Measurements from ENCODE around the gene CRABP1.

Gene CRABP1

DNA sequence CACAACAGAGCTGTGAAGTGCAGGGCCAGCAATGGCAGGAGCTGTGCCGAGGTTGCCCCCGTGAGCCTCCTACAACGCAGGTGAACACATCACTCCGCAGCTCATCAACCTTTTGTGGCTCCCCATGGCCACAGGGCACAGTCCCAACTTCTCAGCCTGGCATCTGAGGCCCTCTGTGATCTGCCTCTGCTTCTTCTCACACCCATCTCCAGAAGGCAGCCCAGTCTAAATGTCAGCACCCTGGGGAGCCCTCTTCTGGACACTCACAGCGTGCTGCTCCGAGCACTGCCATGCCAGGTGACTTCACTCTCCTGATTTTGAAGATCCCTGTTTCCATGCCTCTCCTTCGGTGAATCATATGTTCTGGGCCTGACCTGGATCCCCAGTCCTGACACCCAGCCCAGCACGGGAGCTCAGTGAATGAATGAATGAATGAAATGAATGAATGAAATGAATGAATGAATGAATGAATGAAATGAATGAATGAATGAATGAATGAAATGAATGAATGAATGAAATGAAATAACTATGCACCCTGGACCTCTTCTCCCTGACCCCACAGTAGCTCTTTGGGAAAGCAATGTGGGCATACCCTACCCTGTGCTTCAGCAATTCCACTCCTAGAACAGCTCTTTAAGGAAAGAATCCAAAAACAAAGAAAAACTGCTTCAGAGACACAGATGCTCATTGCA lies 22.9 kb upstream of the CRABP1 start:
- no peak for DNase-seq (ENCODE audit: low read depth, low spot score)

DNA sequence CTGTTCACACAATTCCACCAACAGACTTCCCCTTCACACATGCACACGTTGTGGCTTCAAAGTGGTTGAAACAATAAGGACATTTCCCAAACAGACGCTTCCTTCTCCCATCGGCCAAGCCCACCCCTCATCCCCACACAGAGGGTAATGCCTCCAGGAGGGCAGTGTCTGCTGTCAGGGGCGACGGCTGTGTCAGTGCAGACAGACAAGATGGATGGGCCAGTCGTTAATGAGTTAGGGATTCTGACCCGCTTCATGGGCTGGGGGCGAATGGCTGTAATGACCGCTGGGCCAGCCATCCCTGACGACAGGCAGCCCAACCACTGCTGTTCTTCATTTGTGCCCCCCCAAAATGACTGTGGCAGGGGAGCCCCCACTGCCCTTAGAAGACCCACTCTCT lies 20.6 kb upstream of the CRABP1 start:
- DNase-seq (ENCODE audit: low read depth, low spot score) = no peak

DNA sequence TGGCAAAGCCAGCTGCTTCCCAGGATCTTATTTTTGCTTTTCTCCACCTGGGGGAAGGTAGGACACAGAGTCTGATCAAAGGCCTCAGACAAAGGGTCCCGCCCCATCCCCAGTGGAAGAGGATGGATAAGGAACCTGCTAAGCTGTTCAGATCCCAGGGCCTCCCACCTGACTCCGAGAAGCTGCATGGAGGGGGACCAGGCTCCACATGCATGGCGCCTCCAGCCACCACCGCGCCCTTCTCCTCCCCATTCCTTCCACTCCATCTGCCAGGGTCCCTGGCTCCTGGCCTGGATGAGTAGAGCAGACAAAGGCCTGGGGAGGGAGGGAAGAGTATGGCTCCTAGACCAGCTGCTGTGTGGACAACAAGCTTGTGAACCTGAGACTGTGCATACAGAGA lies 20.0 kb upstream of the CRABP1 start:
- no peak for DNase-seq (ENCODE audit: low read depth, low spot score)

DNA sequence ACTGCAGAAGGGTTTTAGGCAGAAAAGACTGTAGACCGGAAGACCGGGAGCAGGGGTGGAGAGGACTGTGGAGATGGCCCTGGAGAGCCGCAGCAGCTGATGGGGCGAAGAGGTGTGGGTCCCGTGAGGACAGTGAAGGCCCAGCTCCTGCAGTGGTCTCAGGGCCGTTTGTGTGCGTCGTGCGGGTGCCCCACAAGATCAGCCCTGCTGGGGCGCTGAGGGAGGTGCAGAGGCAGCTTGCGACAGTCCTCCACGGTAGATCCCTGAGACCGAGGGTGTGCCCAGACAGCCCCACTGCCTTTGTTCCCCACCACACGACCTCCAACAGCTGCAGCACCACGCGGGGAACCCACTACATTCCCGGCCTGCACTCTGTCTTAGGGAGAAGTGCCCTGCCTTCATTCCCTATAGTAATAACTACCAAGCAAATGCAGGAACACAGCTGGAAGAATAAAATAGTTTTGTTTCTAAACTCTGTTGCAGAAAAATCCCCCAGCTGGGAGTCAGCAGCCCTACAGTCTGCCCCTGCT lies 19.0 kb upstream of the CRABP1 start:
- DNase-seq (ENCODE audit: low read depth, low spot score) = no peak

DNA sequence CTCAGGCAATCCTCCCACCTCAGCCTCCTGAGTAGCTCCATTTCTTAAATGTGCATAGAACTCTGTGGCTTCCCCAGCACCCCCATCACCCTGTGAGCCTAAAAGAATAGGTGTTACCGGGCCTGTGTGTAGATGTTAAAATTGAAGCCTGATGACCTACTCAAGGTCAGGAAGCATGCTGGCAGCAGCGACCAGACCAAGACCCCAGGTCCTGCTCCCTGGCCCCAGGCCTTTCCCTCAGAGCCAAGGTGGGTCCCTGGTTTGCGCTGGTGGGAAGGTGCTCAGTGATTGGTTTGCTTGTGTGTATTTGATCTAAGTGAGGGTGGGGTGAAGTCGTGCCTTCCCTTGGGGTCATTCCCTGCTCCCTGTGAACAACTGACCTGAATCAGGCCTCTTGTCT lies 18.4 kb upstream of the CRABP1 start:
- DNase-seq (ENCODE audit: low read depth, low spot score) = no peak

DNA sequence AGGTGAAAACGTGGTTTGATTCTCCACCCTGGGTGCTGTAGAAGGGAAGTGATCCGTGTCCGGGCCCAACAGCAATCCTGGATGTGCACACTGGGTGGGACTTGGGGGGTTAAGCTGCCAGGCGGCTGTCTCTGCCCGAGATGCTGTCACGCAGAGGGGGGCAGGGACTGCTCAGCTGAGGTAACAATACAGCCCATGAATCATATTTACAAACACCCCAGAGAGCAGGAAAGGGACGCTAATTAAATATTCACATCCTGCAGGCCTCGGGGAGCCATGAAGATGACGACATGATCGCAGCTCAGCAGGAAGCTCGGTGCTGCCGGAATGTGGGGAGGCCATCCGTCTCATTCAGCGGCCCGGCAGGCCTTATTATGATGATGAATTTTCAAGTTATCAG lies 17.9 kb upstream of the CRABP1 start:
- no peak for DNase-seq (ENCODE audit: low read depth, low spot score)

DNA sequence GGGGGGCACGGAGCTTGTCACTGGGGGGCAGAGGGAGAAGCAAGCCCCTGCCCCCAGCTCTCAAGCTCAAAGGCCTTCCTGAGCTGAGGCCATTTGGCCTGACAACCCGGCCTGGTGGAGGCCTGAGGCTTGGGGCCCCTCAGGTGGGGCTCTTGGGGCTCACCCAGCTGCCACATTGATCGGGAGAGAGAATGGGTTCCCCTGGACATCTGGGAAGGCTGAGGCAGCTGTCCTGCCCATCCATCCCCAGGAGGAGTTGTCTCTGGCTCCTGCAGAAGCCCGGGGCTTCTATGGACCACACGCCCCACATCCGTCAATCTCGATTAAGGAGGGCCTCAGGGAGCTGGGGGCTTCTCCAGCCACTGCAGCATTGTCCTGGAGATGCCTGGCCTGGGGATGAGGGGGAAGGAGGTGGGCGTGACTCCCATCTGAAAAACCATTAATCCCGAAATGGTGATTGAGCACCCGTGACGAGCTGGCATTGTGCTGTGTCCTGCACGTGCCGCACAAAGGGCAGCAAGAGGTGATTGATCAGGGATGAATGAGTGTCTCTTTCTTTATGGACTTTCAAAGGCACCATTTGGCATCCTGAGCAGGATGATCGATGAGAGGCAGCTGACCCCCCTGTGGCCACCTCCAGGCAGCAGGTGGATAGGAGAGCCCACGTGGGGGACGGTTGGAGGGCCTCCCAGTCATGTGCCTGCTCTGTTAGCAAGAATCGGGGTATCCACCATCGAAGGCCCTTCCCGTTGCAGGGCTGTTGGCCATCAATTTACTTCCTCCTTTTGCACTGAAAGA lies 17.2 kb upstream of the CRABP1 start:
- DNase-seq (ENCODE audit: low read depth, low spot score) = no peak

DNA sequence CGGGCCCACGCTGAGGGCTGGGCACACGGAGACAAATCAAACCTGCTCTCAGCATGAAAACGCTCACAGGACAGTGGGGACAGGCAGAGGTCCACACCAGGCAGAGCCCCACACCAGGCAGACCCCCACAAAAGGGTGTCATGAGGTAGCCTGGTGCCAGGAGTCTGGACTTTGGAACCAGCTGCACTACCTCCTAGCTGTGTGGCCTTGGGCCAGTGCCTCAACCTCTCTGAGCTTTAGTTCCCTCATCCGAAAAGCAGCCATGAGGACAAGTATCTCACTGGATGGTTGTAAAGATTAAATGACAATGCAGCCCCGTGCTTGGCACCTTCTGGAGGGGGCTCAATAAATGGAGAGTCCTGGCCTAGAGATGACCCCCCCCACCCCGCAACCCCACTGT lies 16.5 kb upstream of the CRABP1 start:
- no peak for DNase-seq (ENCODE audit: low read depth, low spot score)

DNA sequence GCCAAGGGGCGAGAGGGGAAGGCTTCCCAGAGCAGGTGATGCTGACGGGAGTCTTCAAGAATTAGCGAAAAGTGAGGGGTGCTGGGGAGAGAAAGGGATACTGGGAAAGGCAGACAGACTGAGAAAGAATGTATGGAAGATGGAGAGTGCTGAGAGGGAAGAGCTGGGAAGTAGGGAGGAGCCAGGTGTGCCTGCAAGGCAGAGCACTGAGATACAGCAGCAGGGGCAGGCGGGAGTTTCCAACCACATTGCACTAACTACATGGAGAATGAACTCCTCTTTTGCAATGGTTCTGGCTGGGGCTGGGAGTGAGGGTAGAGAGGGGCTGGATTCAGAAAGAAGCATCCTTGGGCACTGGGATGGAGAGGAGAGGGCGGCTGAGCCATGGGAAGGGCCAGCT lies 16.0 kb upstream of the CRABP1 start:
- DNase-seq (ENCODE audit: low read depth, low spot score) = no peak

DNA sequence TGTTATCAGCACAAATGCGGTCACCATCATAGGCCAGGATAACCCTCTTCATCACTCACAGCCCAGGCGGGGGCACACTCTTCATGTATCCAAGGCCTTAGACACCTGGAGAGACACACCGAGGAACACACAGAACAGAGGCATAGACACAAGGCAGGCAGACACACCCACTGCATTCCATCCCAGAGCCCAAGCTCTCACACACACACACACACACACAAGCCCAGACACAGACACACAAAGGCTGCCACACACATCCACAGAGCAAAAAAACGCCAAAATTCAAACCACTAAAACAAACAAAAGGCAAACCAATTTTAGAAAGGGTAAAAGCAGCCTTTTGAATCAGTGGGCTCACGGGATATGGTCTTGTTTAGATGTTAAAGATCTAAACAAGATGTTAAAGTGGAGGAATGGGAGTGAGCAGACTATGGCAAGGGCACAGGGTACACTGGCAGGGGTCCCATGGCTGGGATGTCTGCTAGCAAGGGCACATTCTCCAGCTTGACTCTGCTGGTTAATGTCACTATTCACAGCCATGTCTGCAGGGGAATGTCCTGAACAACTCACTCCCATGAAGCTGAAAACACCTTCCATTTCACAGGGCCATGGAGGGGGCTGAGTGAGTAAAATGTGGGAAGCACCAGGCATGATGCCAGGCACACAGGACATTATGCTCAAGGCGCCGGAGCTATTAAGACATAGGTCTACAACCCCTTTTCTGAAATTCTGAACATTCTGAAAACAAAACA lies 14.9 kb upstream of the CRABP1 start:
- DNase-seq (ENCODE audit: low read depth, low spot score) = no peak

DNA sequence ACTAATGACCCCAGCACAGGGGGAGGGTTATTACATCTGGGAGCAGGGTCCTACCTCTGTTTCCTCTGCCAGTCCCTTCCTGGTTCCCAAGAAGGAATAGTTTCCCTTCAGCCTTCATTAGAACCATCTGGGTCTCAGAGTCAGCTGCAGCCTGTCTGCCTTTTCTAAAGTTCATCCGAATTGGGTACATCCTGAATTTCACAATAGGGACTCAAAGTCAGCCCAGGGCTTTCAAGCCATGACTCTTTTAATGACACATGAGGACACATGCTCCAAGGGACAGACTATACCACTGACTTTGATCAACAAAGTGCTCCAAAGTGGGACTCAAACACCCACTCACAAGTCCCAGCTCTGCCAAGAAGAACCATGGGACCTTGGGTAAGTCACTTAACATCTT lies 12.7 kb upstream of the CRABP1 start:
- no peak for DNase-seq (ENCODE audit: low read depth, low spot score)

DNA sequence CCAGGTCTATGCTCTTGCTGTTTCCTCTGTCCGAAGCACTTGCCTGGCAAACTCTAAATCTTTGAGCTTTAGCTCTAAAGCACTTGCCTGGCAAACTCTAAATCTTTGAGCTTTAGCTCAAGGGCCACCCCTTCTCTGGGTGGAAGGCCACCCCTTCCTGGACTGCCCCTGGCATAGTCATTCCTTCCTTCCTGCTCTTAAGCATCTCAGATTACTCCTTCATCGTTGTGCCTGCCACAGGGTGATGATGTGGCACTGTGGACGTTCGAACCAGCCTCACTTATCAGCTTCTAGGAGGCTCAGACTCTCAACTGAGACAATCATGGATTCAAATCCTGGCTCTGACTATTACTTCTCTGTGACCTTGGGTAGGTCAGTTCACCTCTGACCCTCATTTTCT lies 10.5 kb upstream of the CRABP1 start:
- no peak for DNase-seq (ENCODE audit: low read depth, low spot score)

DNA sequence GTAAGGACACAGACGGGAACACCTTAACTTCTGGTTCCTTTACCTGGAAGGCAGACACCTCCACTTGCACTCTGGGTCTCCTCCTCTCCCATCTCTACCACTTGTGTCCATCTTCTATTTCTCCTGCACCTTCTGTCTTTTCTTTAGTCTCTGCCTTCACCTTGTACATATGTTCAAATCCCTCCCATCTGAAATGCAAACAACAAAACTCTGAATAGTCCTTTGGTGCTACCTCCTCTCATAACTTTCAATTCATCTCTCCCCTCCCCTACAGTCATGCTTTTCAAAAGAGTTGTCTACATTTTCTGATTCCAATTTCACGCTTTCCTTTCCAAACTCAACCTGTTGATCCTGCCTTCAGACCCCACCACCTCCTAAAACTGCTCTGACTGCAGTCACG lies 5.3 kb upstream of the CRABP1 start:
- no peak for DNase-seq (ENCODE audit: low read depth, low spot score)

DNA sequence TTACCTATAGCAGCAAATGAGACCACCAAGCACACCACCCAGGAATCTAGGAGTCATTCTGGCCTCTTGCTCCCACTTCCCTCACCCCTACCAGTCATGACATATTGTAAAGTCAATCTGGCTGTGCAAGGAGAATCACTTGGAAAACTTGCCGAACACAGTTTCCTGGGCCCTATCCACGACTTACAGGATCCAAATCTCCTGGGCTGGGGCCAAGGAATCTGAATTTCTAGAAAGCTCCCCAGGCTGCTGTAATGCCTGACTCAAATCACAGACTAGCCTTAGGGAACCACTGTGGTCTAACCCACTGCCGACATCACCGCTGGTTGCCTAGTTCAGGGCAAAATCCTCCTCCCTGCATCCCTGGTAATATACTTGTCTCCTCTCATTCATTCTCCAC lies 4.2 kb upstream of the CRABP1 start:
- no peak for DNase-seq (ENCODE audit: low read depth, low spot score)

DNA sequence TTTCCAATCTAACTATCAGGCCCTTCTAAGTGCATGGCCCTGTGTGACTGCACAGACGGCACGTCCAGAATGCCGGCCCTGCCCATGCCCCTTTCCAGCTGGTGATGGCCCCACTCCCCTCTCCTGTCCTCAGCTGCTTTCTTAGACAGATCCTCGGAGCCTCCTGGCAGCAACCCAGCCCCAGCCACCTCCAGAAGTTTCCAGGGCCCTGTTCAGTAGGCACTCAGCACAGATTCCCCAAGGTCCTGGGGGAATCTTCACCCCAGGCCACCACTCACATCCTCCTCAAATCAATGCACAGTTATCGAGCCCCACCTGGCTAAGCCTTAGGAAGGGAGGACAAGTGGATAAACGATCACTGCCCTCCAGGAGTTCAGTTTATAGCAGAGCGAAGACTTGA lies 1.4 kb upstream of the CRABP1 start:
- no peak for DNase-seq (ENCODE audit: low read depth, low spot score)

DNA sequence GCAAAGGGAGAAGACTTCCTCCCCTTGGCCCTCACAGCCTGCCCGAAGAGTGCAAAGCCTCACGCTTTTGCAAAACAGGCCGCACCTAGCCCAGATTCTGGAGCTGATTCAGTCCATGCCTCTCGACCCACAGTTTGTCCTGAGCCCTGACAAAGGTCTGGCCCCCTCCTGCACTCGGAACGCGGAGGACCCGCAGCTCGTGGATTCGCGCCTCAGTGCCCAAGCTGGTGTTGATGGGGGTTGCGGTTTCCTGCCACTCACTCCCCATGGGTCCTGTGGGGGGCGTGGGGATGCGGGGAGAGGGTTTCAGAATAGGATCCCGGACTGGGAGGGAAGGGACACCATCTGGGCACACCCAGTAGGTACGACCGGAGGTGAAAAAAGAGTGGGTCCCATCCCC lies 594 bp upstream of the CRABP1 start:
- DNase-seq (ENCODE audit: low read depth, low spot score) = no peak

DNA sequence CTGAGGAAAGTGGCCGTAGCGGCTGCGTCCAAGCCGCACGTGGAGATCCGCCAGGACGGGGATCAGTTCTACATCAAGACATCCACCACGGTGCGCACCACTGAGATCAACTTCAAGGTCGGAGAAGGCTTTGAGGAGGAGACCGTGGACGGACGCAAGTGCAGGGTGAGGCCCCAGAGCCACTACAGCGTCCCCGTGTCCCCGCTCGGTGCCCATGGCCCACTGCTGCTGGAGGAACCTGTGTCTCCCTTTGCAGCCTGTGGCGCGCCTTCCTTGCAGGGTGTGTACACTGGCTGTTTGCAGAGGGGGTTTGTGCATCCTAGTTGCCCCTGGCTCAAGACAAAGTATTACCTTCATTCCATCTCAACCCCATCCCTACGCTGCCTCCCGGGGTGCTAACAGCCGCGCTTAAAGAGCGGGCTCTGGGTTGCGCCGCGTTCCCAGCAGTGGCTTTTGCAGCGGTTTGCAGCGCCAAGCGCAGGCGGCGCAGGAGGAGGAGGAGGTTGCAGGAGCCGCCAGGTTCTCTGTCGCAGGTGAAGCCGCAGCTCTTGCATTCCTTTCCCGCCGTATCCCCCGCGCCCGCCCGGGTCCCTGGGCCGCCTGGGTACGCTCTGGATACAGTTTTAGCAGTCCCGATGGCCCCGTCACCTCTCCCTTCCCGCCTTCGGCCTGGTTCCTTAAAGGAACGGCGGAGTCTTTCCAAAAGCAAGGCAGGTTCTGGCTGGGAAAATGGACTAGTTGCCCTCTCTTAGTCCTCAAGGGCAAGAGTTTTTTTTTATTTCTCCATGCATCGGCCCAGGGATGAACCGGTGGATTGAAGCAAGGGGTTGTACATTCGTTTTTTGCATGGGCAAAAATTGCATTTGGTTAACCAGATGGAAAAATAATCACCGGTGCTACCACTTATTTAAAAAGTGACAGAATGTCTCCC lies 1.2 kb downstream of the CRABP1 start:
- no peak for DNase-seq (ENCODE audit: low read depth, low spot score)

DNA sequence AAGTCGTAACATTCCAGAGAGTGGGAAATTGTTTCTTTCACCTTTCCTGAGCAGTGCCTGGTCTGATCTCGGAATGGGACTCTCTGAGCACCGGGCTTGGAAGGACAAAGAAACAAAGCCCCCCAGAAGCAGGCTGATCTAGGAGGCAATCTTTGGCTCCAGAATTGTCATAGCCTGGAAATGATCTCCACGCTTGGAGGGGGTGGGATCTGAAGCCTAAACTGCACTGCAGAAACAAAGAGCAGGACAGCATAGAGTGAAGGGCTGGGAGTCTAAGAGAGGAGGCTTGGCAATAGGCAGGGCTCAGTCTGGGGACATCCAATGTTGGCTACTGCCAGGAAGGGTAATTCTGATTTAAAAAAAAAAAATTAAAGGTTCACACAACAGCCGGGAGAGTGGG lies 1.9 kb downstream of the CRABP1 start:
- DNase-seq (ENCODE audit: low read depth, low spot score) = no peak

DNA sequence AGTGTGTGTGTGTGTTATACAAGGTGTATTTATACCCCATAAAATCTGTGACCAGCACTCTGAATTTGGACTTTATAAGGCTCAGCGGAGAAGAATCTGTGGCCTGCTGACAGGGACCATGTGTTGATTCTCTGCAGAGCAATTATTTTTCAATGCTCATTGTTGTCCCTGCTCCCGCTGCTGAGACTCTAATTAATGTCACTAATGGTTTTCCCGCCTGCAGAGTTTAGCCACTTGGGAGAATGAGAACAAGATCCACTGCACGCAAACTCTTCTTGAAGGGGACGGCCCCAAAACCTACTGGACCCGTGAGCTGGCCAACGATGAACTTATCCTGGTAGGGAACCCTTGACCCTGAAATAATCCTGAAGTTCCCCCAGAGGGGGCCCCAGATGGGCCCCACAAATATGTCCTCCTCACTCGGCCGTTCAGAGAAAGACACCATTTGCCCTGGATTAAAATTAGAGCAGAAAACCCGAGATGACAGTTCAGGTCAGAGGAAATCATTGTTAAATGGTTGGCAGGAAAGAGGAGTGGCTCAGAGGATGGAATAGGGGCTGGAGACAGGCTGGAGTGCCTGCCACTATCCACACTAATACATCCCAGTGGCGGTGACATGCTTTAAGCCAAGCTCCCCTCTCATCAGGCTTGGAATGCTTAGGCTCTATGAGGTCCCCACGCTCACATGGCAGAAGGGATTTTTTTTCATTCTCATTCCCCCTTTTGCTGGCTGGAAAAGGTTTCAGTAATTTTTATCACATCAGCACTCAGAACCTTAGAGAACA lies 3.3 kb downstream of the CRABP1 start:
- DNase-seq (ENCODE audit: low read depth, low spot score) = no peak

DNA sequence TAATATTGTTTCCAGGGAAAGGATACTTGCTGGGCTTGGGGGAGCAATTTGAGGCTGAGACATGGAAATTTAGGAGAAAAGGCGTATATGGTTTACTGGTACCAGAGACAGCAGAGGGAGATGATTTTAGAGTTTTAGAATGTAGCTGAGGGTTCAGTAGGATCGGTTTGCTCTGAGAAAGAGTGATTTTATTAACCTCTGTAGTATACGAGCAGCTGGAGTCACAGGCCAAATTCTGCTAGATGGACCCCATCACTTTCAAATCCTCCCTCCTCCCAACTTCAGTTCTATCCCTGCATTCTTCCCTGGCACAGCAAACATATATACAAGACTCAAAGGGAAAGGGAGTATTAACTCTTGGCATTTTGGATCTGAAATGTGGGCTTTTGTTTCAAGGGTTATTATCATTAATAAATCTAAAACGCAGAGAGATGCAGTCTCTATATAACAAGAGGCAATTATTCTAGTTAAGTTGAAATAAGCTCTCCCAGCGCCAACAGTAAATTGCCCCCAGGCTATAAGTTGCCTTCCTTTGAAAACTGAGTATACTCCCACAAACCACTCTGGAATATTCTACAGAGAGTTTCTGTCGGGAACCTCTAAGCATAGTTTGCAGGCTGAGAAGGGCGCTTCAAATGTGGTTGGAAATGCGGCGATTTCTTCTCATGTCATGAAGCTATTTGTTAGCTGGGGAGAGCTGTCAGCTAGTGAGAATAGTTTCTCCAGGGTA lies 5.4 kb downstream of the CRABP1 start:
- DNase-seq (ENCODE audit: low read depth, low spot score) = no peak

Data from activated CD4-positive, CD25-positive, alpha-beta regulatory T cell treated with anti-CD3 and anti-CD28 coated beads, Interleukin-2, amount 50 U/mL, for 16 hours (primary cell).